Activated B cell treated with CpG ODN at 0.5 μM for 24 hours (primary cell): Measurements from ENCODE around the gene PTPRE. TPM values are rescaled to one million over a fixed set of nuclear protein-coding genes. Genes with fewer than 3 reads are reported as not detected.

Experiments used
- ATAC-seq: fragments of 200-7000 bp; cut with Tn5 transposase; one replicate; pipeline ENCODE4 v1.10.0; 2021; ENCODE audit warnings: low read depth, mild to moderate bottlenecking, moderate library complexity
- CTCF ChIA-PET: fragments of 350-600 bp; sonication (Branson Sonifier 250); formaldehyde crosslinking; loops from one replicate; lab custom pipeline; 2021; ENCODE audit warnings: antibody characterized with exemption; lab: Charles Lee
- POLR2A ChIA-PET: fragments of 350-600 bp; sonication (Branson Sonifier 250); formaldehyde crosslinking; loops from one replicate; lab custom pipeline; 2021; ENCODE audit warnings: antibody characterized with exemption; lab: Charles Lee
- DNase-seq: peaks from one replicate; pipeline ENCODE4 v3.0.0; 2022
- H3K27ac Mint-ChIP-seq: one replicate; pipeline ENCODE4 v1.8.0; 2020; ENCODE audit warnings: mixed read lengths
- H3K27me3 Mint-ChIP-seq: one replicate; pipeline ENCODE4 v1.8.0; 2021; ENCODE audit warnings: mixed read lengths
- H3K36me3 Mint-ChIP-seq: one replicate; pipeline ENCODE4 v1.8.0; 2021; ENCODE audit warnings: low read depth, mixed read lengths
- H3K4me1 Mint-ChIP-seq: one replicate; pipeline ENCODE4 v1.8.0; 2021; ENCODE audit warnings: mixed read lengths
- H3K4me3 Mint-ChIP-seq: one replicate; pipeline ENCODE4 v1.8.0; 2020; ENCODE audit warnings: mild to moderate bottlenecking, mixed read lengths
- H3K9me3 Mint-ChIP-seq: one replicate; pipeline ENCODE4 v1.8.0; 2020; ENCODE audit warnings: mixed read lengths
- CTCF ChIP-seq: fragments of 200-600 bp; IDR thresholded peaks from one replicate; pipeline ENCODE4 v1.8.0; 2022; ENCODE audit warnings: antibody characterized with exemption, mild to moderate bottlenecking
- intact Hi-C: fragments of 100-400 bp; cut with micrococcal nuclease; formaldehyde crosslinking; loops from one replicate; pipeline ENCODE4 v1.15.1; 2024
- total RNA-seq: library from RNA; stranded (reverse); gene quantifications from 2 replicates; pipeline ENCODE4 v1.2.3, GENCODE V29; 2022

Gene PTPRE
- total RNA-seq, 1 donor from 2014 or later = 36.8 TPM

- H3K9me3 Mint-ChIP-seq = no peaks in the 10 kb centered on the region
- no peak for ATAC-seq
- intact Hi-C loops = no loop called here
Measured at GRCh38 chr10:128048819-128049210, 141.9 kb downstream of the PTPRE start.

GRCh38 chr10:128049226-128050120 is 142.6 kb downstream of the PTPRE start:
- intact Hi-C loops = no loop called here
- POLR2A ChIA-PET = interaction anchor here (0.6 to 8.2 kb wide), 4 partner anchors 9 to 16 kb away, joined by 3 to 162 read pairs (median 4); no protein-coding TSS in a partner anchor
- no peaks in the 10 kb centered on the region for H3K27me3 Mint-ChIP-seq
- H3K9me3 Mint-ChIP-seq = no peaks in the 10 kb centered on the region
- ATAC-seq (no peak), DNase-seq (no peak)
- no peak overlapping the region for H3K27ac Mint-ChIP-seq
- peaks cover 55% of the 10 kb centered on the region for H3K4me1 Mint-ChIP-seq
- H3K4me3 Mint-ChIP-seq = peak overlapping the region; percentile 38
- no peak for TF ChIP-seq CTCF
- H3K36me3 Mint-ChIP-seq = peaks cover 41% of the 10 kb centered on the region
- CTCF ChIA-PET = interaction anchor here (1.2 to 2.9 kb wide), 4 partner anchors 13 to 333 kb away, joined by 3 to 31 read pairs (median 8); no protein-coding TSS in a partner anchor

More at GRCh38 chr10:128048819-128049210, 141.9 kb downstream of the PTPRE start:
- DNase-seq = no peak
- peak overlapping the region; percentile 81 for H3K27ac Mint-ChIP-seq
- ChIA-PET POLR2A (interaction anchor here (0.6 to 8.2 kb wide), 5 partner anchors 10 to 20 kb away, joined by 3 to 162 read pairs (median 17); no protein-coding TSS in a partner anchor), CTCF (interaction anchor here (1.2 to 2.9 kb wide), 4 partner anchors 13 to 333 kb away, joined by 3 to 31 read pairs (median 19); no protein-coding TSS in a partner anchor)
- H3K4me1 Mint-ChIP-seq = peaks cover 55% of the 10 kb centered on the region
- no peaks in the 10 kb centered on the region for H3K27me3 Mint-ChIP-seq
- H3K36me3 Mint-ChIP-seq = peaks cover 37% of the 10 kb centered on the region
- peak overlapping the region; percentile 85 for H3K4me3 Mint-ChIP-seq
- no peak for TF ChIP-seq CTCF

- intact Hi-C loops = no loop called here
- TF ChIP-seq CTCF = no peak
- Mint-ChIP-seq H3K36me3 (peaks cover 46% of the 10 kb centered on the region), H3K27me3 (no peaks in the 10 kb centered on the region), H3K4me3 (no peak overlapping the region), H3K27ac (no peak overlapping the region), H3K9me3 (no peaks in the 10 kb centered on the region), H3K4me1 (peaks cover 53% of the 10 kb centered on the region)
- DNase-seq (no peak), ATAC-seq (no peak)
- ChIA-PET CTCF (interaction anchor here (1.2 kb wide), 1 partner anchor 12 kb away, joined by 4 read pairs; no protein-coding TSS in a partner anchor), POLR2A (interaction anchor here (0.9 to 8.2 kb wide), 2 partner anchors 9 to 14 kb away, joined by 4 to 162 read pairs; no protein-coding TSS in a partner anchor)
Measured at GRCh38 chr10:128050121-128050516, 143.2 kb downstream of the PTPRE start.

GRCh38 chr10:128050936-128051335 is 144.0 kb downstream of the PTPRE start:
- POLR2A ChIA-PET = interaction anchor here (8.2 kb wide), 1 partner anchor 13 kb away, joined by 162 read pairs; no protein-coding TSS in a partner anchor
- H3K36me3 Mint-ChIP-seq = peaks cover 55% of the 10 kb centered on the region
- H3K4me1 Mint-ChIP-seq = peaks cover 46% of the 10 kb centered on the region

More at GRCh38 chr10:128050936-128051335, 144.0 kb downstream of the PTPRE start:
- intact Hi-C loops = no loop called here
- no peak for ATAC-seq
- no peak overlapping the region for H3K4me3 Mint-ChIP-seq
- H3K9me3 Mint-ChIP-seq = no peaks in the 10 kb centered on the region
- no peak overlapping the region for H3K27ac Mint-ChIP-seq
- CTCF ChIA-PET = interaction anchor here (1.3 to 1.9 kb wide), 2 partner anchors 16 to 18 kb away, joined by 3 to 9 read pairs; no protein-coding TSS in a partner anchor
- H3K27me3 Mint-ChIP-seq = no peaks in the 10 kb centered on the region
- no peak for TF ChIP-seq CTCF
- DNase-seq = no peak
